Activated B cell treated with CpG ODN at 0.5 μM for 24 hours (primary cell): Measurements from ENCODE around the gene SNCAIP. TPM values are rescaled to one million over a fixed set of nuclear protein-coding genes. Genes with fewer than 3 reads are reported as not detected.

Experiments used
- ATAC-seq: fragments of 200-7000 bp; cut with Tn5 transposase; one replicate; pipeline ENCODE4 v1.10.0; 2021; ENCODE audit warnings: low read depth, mild to moderate bottlenecking, moderate library complexity
- CTCF ChIA-PET: fragments of 350-600 bp; sonication (Branson Sonifier 250); formaldehyde crosslinking; loops from one replicate; lab custom pipeline; 2021; ENCODE audit warnings: antibody characterized with exemption; lab: Charles Lee
- POLR2A ChIA-PET: fragments of 350-600 bp; sonication (Branson Sonifier 250); formaldehyde crosslinking; loops from one replicate; lab custom pipeline; 2021; ENCODE audit warnings: antibody characterized with exemption; lab: Charles Lee
- DNase-seq: peaks from one replicate; pipeline ENCODE4 v3.0.0; 2022
- H3K27ac Mint-ChIP-seq: one replicate; pipeline ENCODE4 v1.8.0; 2020; ENCODE audit warnings: mixed read lengths
- H3K27me3 Mint-ChIP-seq: one replicate; pipeline ENCODE4 v1.8.0; 2021; ENCODE audit warnings: mixed read lengths
- H3K36me3 Mint-ChIP-seq: one replicate; pipeline ENCODE4 v1.8.0; 2021; ENCODE audit warnings: low read depth, mixed read lengths
- H3K4me1 Mint-ChIP-seq: one replicate; pipeline ENCODE4 v1.8.0; 2021; ENCODE audit warnings: mixed read lengths
- H3K4me3 Mint-ChIP-seq: one replicate; pipeline ENCODE4 v1.8.0; 2020; ENCODE audit warnings: mild to moderate bottlenecking, mixed read lengths
- H3K9me3 Mint-ChIP-seq: one replicate; pipeline ENCODE4 v1.8.0; 2020; ENCODE audit warnings: mixed read lengths
- intact Hi-C: fragments of 100-400 bp; cut with micrococcal nuclease; formaldehyde crosslinking; loops from one replicate; pipeline ENCODE4 v1.15.1; 2024
- total RNA-seq: library from RNA; stranded (reverse); gene quantifications from 2 replicates; pipeline ENCODE4 v1.2.3, GENCODE V29; 2022
- TF ChIP-seq, protein P1 (sequence below): fragments of 200-600 bp; IDR thresholded peaks from one replicate; pipeline ENCODE4 v1.8.0; 2022; ENCODE audit warnings: antibody characterized with exemption, mild to moderate bottlenecking

SNCAIP gene
- total RNA-seq, 1 donor from 2014 or later: not detected

DNA sequence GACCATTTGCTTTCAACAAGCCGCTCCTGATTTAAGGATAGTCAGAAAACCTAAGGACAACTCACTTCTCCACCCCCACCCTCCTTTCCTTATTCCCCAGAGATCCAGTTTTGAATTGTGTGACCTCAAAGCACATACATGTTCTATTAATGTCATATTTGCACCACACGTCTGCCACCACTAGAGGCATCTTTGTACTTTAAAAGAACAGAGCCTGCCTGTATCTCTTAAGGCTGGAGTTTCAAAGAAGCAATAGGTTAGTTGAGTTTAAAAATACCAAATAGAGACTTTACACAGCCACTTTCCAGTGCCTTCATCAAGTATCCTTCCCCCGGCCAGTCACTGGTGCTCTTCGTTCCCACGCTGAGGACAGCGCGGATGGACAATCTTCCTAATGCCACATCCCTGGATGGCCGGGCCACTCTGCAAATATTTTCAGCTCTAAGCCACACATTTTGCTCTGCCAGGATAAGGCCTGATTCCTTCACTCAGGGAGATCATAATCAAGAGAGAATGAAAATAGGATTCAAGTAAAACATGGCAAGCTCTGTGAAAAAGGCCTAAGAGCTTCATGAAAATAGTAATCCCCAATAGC is 146.3 kb downstream of the SNCAIP start:
- no peak overlapping the region for H3K27ac Mint-ChIP-seq

DNA sequence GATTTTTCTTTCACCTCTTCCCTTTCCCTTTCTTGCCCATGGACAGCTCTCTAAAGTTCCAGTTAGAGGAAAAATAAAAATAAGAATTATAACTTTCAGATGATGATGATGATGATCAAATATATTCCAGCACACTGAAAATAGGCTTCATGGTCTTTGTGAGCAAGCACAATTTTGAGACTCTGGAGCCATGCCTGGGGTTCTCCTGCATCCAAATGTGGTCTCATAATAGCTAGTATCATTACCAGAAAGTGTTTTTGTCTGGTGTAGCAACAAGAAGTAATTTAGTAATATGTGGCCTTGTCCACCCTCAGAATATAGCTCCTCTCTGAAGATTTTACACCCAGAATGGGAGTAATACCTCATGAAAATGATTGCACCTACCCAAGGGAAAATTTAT is 150.4 kb downstream of the SNCAIP start:
- Mint-ChIP-seq H3K4me3 (no peak overlapping the region), H3K27ac (no peak overlapping the region), H3K9me3 (no peaks in the 10 kb centered on the region), H3K27me3 (peaks cover 26% of the 10 kb centered on the region), H3K36me3 (no peaks in the 10 kb centered on the region), H3K4me1 (no peaks in the 10 kb centered on the region)
- TF ChIP-seq, protein P1, sequence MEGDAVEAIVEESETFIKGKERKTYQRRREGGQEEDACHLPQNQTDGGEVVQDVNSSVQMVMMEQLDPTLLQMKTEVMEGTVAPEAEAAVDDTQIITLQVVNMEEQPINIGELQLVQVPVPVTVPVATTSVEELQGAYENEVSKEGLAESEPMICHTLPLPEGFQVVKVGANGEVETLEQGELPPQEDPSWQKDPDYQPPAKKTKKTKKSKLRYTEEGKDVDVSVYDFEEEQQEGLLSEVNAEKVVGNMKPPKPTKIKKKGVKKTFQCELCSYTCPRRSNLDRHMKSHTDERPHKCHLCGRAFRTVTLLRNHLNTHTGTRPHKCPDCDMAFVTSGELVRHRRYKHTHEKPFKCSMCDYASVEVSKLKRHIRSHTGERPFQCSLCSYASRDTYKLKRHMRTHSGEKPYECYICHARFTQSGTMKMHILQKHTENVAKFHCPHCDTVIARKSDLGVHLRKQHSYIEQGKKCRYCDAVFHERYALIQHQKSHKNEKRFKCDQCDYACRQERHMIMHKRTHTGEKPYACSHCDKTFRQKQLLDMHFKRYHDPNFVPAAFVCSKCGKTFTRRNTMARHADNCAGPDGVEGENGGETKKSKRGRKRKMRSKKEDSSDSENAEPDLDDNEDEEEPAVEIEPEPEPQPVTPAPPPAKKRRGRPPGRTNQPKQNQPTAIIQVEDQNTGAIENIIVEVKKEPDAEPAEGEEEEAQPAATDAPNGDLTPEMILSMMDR: no peak
- ChIA-PET POLR2A (no interaction called here), CTCF (no interaction called here)
- intact Hi-C loops: no loop called here
- ATAC-seq (no peak), DNase-seq (no peak)

More for the DNA sequence above, 146.3 kb downstream of the SNCAIP start:
- ChIA-PET CTCF (no interaction called here), POLR2A (no interaction called here)
- DNase-seq (no peak), ATAC-seq (no peak)
- Mint-ChIP-seq H3K4me1 (no peaks in the 10 kb centered on the region), H3K4me3 (no peak overlapping the region), H3K36me3 (no peaks in the 10 kb centered on the region), H3K27me3 (peaks cover 15% of the 10 kb centered on the region), H3K9me3 (no peaks in the 10 kb centered on the region)
- TF ChIP-seq, protein P1: peak; percentile 27
- intact Hi-C loops: loop anchor here (2.0 kb wide), 1 partner anchor 912 kb away; no protein-coding TSS in a partner anchor

DNA sequence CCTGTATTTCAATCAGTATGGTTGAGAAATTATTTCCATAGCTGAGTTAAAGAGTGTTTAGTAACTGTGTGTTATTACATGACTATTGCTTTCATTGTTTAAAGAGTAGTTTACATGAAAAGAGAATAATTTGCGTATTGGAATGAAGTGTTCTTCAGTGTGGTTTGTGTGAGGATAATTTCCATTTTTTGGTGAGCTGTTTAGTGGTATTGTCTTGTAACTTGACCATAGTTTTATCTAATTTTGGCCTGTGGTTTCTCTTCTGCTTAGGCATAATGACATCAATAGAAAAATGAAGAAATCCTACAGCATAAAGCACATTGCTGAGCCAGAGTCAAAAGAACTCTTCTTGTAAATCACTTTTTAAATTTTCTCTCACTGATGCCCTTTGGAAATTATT is 151.2 kb downstream of the SNCAIP start:
- ChIA-PET POLR2A (no interaction called here), CTCF (no interaction called here)
- Mint-ChIP-seq H3K36me3 (no peaks in the 10 kb centered on the region), H3K27ac (no peak overlapping the region), H3K9me3 (no peaks in the 10 kb centered on the region), H3K27me3 (peaks cover 26% of the 10 kb centered on the region), H3K4me1 (no peaks in the 10 kb centered on the region), H3K4me3 (no peak overlapping the region)
- TF ChIP-seq, protein P1: no peak
- intact Hi-C loops: no loop called here
- no peak for ATAC-seq
- no peak for DNase-seq

DNA sequence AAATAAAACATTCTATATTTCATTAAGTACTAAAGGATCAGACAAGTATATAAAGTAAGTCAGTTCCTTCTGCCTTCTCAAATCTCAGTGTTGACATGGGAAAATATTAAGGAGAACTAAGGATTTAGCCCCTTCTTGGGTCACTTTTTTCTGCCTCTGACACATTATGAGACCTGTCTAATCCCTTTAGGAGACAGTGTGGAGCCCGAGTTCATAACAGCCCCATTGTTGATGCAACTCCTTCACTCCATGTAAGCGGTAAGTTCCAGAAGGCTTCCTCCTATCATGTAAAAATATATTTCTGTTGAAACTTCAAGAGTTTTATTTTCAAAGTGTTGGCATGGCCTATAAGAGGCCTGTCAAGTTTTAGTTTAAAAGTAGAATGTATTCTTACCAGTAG is 152.2 kb downstream of the SNCAIP start:
- TF ChIP-seq, protein P1: no peak
- intact Hi-C loops: no loop called here
- ChIA-PET POLR2A (no interaction called here), CTCF (no interaction called here)
- no peak for ATAC-seq
- Mint-ChIP-seq H3K9me3 (no peaks in the 10 kb centered on the region), H3K4me1 (no peaks in the 10 kb centered on the region), H3K4me3 (no peak overlapping the region), H3K27me3 (peaks cover 26% of the 10 kb centered on the region), H3K27ac (no peak overlapping the region), H3K36me3 (no peaks in the 10 kb centered on the region)
- no peak for DNase-seq

DNA sequence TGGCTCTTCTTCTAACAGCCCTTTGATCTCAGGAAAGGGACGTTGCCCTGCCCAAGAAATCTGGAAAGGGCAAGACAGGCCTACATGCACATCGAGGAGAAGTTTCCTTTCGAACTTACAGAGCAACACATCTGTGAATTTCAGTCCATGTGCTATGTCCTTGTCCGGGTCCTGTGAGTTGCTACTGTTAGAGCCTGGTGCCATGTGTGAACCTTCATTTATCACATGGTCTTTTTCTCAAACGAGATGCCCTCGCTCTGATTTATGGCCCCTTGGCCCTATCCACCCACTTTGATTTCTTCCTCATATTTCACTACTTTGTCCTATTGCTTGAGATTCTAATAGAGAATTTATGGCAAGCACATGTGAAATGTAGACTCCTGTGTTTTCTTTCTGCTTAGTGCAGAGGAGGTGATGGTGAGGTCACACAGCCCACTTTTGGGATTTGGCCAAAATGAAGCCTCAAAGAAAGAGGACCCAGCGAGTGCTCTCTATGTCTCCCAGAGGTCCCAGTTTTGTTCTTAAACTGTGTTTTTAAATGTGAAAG is 153.1 kb downstream of the SNCAIP start:
- TF ChIP-seq, protein P1: no peak
- DNase-seq (no peak), ATAC-seq (no peak)
- POLR2A ChIA-PET: no interaction called here
- Mint-ChIP-seq H3K27me3 (peaks cover 30% of the 10 kb centered on the region), H3K36me3 (no peaks in the 10 kb centered on the region), H3K4me1 (no peaks in the 10 kb centered on the region), H3K9me3 (no peaks in the 10 kb centered on the region), H3K4me3 (no peak overlapping the region), H3K27ac (no peak overlapping the region)
- intact Hi-C loops: no loop called here
- CTCF ChIA-PET: no interaction called here
